NK-92 (cell line): ENCODE results near the gene STRN4.
"Not testable (repeated sequence)": the region's sequence is repeated elsewhere in the genome, so short reads cannot be mapped to it uniquely, and the experiment has no call there.

Source experiments
- DNase-seq: peaks from one replicate; lab custom pipeline; 2025; ENCODE audit not compliant: unreplicated experiment; lab: John Stamatoyannopoulos, UW

The STRN4 gene

GRCh38 chr19:46773018-46773399, 26.8 kb upstream of the STRN4 start:
- no peak for DNase-seq

DNA sequence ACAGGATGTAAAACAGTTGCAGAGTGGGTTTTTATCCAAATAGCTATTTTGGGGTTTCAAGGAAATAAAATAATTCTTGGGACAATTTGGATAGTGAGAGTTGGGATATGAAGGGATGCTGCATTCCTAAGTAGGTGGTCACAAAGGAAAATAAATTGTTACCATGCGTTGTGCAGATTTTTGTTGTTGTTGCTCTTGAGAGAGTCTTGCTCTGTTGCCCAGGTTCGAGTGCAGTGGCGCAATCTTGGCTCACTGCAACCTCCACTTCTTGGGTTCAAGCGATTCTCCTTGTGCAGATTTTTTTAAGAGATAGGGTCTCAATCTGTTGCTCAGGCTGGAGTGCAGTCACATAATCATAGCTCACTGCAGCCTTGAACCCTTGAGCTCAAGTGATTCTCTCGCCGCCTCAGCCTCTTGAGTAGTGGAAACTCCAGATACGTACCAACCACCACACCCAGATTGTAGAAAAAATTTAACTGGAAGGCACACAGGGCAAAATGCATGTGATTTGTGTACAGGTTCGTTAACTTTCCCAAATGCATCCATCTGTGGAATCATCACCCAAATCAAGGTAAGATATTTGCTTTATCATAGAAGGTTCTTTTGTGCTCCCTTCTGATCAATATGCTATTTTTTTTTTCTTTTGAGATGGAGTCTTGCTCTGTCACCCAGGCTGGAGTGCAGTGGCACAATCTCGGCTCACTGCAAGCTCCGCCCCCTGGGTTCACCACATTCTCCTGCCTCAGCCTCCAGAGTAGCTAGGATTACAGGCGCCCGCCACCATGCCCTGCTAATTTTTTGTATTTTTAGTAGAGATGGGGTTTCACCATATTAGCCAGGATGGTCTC, 26.1 kb upstream of the STRN4 start:
- DNase-seq, result no peak

- DNase-seq, result not testable (repeated sequence)
Measured at GRCh38 chr19:46768746-46769145, 22.5 kb upstream of the STRN4 start.

- no peak for DNase-seq
Measured at GRCh38 chr19:46766569-46767317, 20.5 kb upstream of the STRN4 start.

GRCh38 chr19:46764817-46765291, 18.6 kb upstream of the STRN4 start:
- DNase-seq, result no peak

DNA sequence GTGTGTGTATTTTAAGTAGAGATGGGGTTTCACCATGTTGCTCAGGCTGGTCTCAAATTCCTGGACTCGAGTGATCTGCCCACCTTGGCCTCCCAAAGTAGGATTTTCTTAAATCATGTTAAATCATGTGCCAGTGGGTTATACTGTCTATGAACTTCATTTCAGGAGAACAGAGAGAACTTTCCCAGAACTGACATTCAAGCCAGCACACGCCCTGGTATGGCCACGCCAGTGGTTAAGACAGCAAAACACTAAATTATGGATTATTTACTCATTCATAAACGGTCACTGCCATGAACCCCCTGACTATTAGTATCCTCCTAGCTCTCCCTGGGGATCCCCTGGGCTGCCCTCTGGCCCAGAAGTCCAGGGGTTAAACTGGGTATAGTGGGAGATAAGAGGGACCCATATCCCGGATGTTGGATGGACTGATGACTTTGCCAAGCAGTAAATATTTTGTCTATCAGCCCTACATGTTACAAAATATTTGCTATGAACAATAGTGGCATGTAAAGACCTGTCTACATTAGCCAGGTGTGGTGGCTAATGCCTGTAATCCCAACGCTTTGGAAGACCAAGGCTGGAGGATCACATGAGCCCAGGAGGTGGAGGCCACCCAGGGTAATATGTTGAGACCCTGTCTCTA, 16.1 kb upstream of the STRN4 start:
- no peak for DNase-seq

DNA sequence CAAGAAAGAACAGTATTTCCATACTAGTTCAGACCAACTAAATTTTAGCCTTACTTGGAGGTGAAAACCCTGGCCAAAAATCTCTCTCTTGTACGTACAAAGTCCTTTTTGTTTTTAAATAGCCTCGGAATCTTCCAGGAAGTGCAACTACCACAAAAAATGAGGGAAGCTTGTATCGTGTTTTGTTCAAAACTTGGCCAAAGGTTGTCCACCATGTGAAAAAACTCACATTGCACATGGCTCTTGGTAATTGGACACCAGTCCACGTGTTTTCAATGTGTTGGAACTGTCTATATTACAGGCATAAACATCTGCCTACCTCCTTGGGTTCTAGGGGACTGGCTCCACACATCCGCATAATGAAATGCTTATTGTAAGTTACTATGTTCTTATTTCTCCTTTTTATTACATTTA, 15.2 kb upstream of the STRN4 start:
- DNase-seq, result no peak

GRCh38 chr19:46760897-46761296, 14.6 kb upstream of the STRN4 start:
- DNase-seq, result not testable (repeated sequence)

DNA sequence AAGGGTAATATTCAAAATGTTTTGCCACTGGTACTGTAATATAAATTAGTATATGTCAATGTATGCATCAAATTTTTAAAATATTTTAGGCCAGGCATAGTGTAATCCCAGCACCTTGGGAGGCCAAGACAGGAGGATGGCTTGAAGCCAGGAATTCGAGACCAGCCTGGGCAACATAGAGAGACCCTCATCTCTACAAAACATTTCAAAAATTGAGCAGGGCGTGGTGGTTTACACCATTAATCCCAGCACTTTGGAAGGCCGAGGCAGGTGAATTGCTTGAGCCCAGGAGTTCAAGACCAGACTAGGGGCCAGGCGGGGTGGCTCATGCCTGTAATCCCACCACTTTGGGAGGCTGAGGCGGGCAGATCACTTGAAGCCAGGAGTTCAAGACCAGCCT, 14.1 kb upstream of the STRN4 start:
- no peak for DNase-seq

DNA sequence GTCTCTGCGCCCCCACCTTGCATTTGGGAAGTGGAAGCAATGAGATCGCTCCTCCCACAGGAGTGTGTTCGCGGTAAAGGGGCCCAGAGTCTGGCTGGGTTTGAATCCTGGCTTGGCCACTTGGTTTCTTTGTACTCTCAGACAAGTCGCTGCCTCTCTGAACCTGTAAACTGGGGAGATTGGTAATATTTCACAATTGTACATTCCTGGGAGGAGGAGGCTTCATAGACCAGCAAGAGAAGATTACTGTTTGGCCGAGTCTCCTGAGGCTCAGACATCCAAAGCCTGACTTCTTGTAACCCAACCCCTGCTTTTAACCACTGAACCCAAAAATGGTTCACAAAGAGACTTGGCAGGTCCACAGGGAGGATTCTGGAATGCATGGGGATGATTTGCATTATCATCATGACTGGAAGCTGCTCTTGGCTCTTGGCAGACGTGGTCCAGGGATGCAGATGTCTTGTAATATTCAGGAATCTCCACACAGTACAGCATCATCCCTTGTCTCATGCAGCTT, 13.6 kb upstream of the STRN4 start:
- DNase-seq, result no peak

GRCh38 chr19:46759206-46759605, 13.0 kb upstream of the STRN4 start:
- no peak for DNase-seq

DNA sequence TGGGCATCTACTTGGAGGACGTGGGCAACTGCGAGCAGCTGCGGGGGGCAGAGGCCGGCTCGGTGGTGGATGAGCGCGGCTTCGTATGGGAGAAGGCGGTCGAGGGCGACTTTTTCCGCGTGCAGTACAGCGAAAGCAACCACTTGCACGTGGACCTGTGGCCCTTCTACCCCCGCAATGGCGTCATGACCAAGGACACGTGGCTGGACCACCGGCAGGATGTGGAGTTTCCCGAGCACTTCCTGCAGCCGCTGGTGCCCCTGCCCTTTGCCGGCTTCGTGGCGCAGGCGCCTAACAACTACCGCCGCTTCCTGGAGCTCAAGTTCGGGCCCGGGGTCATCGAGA, 10.3 kb upstream of the STRN4 start:
- no peak for DNase-seq

- DNase-seq, result no peak
Measured at GRCh38 chr19:46755853-46756543, 9.7 kb upstream of the STRN4 start.

DNA sequence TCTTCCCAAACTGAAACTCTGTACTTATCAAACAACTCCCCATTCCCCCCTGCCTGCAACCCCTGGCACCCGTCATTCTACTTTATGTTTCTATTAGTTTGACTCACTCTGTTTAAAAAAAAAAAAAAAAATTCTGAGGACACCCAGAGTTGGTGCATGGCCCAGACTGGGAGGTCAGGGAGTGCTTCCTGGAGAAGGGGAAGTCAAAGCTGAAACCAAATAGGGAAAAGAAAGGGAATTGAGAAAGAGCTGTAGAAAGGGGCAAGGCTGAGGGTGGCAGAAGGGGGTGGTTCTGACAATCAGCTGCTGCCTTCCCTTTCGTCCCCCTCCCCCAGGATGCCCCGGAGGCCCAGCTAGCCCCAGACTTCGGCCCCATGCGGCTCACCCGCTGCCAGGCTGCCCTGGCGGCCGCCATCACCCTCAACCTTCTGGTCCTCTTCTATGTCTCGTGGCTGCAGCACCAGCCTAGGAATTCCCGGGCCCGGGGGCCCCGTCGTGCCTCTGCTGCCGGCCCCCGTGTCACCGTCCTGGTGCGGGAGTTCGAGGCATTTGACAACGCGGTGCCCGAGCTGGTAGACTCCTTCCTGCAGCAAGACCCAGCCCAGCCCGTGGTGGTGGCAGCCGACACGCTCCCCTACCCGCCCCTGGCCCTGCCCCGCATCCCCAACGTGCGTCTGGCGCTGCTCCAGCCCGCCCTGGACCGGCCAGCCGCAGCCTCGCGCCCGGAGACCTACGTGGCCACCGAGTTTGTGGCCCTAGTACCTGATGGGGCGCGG, 9.0 kb upstream of the STRN4 start:
- DNase-seq, result no peak

DNA sequence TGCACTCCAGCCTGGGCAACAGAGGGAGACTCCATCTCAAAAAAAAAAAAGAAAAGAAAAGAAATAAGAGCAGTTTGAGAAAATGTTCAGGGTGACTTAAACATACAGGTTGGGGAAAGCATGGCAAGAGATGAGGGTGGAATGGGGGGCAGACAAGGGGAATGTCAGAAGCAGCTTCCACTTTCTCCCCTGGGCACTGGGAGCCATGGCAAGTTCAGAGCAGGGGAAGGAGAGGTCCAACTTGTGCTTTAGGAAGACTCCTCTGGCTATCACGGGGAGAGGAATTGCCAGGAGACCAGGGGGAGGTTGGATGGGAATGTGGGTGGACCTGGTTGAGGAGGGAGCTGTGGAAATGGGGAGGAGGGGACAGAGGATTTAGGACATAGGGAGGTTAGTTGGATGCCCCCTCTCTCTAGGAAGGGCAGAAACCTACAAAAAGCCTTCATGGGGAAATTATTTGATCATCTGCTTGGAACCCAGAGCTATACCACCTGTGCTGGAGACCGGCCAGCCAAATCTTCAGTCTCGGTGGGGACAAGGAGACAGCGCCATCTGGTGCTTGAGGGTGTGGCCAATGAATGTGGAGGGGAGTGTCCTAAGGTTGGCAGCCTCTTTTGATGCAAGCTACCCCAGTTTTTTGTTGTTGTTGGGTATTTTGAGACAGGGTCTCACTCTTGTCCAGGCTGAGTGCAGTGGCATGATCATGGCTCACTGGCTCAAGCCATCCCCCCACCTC, 7.3 kb upstream of the STRN4 start:
- no peak for DNase-seq

DNA sequence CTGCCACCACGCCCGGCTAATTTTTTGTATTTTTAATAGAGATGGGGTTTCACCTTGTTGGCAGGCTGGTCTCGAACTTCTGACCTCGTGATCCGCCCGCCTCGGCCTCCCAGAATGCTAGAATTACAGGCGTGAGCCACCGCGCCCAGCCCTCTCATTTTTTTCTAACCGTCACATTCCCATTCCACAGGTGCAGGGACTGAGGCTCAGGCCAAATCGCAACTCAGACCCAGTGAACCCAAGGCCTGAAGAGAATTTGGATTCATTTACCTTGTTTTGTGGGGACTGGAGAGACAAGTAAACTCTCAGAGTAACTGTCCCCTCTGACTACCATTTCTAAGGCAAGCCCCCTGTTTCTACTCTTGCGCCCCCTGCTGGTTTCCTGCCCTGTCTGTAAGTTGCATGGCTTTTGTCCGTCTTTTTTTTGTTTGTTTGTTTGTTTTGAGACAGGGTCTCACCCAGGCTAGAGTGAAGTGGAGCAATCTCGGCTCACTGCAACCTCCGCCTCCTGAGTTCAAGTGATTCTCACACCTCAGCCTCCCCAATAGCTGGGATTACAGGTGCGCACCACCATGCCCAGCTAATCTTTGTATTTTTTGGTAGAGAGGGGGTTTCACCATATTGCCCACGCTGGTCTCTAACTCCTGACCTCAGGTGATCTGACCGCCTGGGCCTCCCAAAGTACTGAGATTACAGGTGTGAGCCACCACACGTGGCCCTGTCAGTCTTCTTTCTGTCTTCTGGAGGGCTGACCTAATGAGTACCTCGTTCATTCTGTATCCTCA, 2.3 kb upstream of the STRN4 start:
- DNase-seq, result no peak

GRCh38 chr19:46745521-46746280, 549 bp downstream of the STRN4 start, which contains the start of gene FKRP:
Gene FKRP (plus strand): TSS chr19:46746057. CDS start chr19:46755451, 9,394 bp downstream.
- no peak for DNase-seq

DNA sequence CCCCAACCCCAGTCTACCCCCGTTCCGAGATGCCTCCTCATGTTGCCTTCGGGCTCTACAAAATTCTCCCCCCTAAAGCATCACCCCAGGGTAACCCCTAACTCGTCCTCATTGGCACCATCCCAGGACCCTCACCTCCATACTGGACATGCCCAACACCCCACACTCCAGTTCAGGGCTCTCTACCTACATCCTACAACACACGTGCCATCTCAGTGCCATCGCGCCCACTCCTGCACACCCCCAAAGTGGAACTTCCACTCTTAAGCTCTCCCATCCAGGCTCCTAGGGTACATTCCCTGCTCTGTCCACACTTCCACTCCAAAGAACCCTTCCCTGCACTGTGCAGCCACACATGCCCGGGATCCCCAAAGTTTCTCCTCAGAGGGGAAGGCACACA, 1.2 kb downstream of the STRN4 start:
- DNase-seq, result no peak
